HG03521 (cell line): ENCODE data around the gene PEX12.
"Not testable (repeated sequence)": the region's sequence is repeated elsewhere in the genome, so short reads cannot be mapped to it uniquely, and the experiment has no call there.

Experiments used
- ATAC-seq: cut with Tn5 transposase; IDR thresholded peaks from one replicate; pipeline ENCODE4 v1.9.1; 2021; ENCODE audit warnings: mild to moderate bottlenecking, moderate library complexity; ENCODE audit not compliant: unreplicated experiment

PEX12 gene

GRCh38 chr17:35578197-35578928 lies at the start of gene PEX12:
Gene PEX12 (minus strand): TSS chr17:35578571. CDS start chr17:35578021, 550 bp downstream.
- peak; percentile 71 for ATAC-seq

- no peak for ATAC-seq
Observed at GRCh38 chr17:35627417-35627816, 49.0 kb upstream of the PEX12 start.

- no peak for ATAC-seq
Observed at GRCh38 chr17:35621768-35622167, 43.4 kb upstream of the PEX12 start.

- ATAC-seq = no peak
Observed at GRCh38 chr17:35618628-35619027, 40.3 kb upstream of the PEX12 start.

GRCh38 chr17:35617505-35617904 lies 39.1 kb upstream of the PEX12 start:
- ATAC-seq = no peak

GRCh38 chr17:35616536-35616935 lies 38.2 kb upstream of the PEX12 start:
- no peak for ATAC-seq

- no peak for ATAC-seq
Observed at GRCh38 chr17:35614810-35615209, 36.4 kb upstream of the PEX12 start.

- ATAC-seq = no peak
Observed at GRCh38 chr17:35612924-35613521, 34.7 kb upstream of the PEX12 start.

- not testable (repeated sequence) for ATAC-seq
Observed at GRCh38 chr17:35610746-35611145, 32.4 kb upstream of the PEX12 start.

- ATAC-seq = no peak
Observed at GRCh38 chr17:35609831-35610230, 31.5 kb upstream of the PEX12 start.

GRCh38 chr17:35607239-35607847 lies 29.0 kb upstream of the PEX12 start:
- no peak for ATAC-seq

GRCh38 chr17:35605678-35606077 lies 27.3 kb upstream of the PEX12 start:
- no peak for ATAC-seq

- ATAC-seq = no peak
Observed at GRCh38 chr17:35603674-35604073, 25.3 kb upstream of the PEX12 start.

GRCh38 chr17:35597604-35598003 lies 19.2 kb upstream of the PEX12 start:
- ATAC-seq = no peak

GRCh38 chr17:35596530-35597233 lies 18.3 kb upstream of the PEX12 start:
- ATAC-seq = no peak

GRCh38 chr17:35596072-35596471 lies 17.7 kb upstream of the PEX12 start:
- ATAC-seq = no peak

GRCh38 chr17:35588196-35588920 lies 10.0 kb upstream of the PEX12 start:
- ATAC-seq = no peak

GRCh38 chr17:35587074-35587961 lies 8.9 kb upstream of the PEX12 start, which contains the start of gene AP2B1:
Gene AP2B1 (plus strand): TSS chr17:35587322. CDS start chr17:35594031, 6,709 bp downstream.
- peak; percentile 89 for ATAC-seq

GRCh38 chr17:35586569-35587073 lies 8.2 kb upstream of the PEX12 start:
- no peak for ATAC-seq

- no peak for ATAC-seq
Observed at GRCh38 chr17:35584061-35584460, 5.7 kb upstream of the PEX12 start.
